ENCODE measurements around the gene ASS1. TPM values are rescaled to one million over a fixed set of nuclear protein-coding genes. Genes with fewer than 3 reads are reported as not detected.

Gene ASS1
- total RNA-seq, 1 donor from 2014 or later = 94.8 TPM

- Mint-ChIP-seq H3K4me1 (no peaks in the 10 kb centered on the region), H3K36me3 (no peaks in the 10 kb centered on the region), H3K4me3 (no peak overlapping the region), H3K27ac (no peak overlapping the region), H3K9me3 (no peaks in the 10 kb centered on the region), H3K27me3 (ENCODE audit: low read depth) (no peaks in the 10 kb centered on the region)
- TF ChIP-seq, protein P1, sequence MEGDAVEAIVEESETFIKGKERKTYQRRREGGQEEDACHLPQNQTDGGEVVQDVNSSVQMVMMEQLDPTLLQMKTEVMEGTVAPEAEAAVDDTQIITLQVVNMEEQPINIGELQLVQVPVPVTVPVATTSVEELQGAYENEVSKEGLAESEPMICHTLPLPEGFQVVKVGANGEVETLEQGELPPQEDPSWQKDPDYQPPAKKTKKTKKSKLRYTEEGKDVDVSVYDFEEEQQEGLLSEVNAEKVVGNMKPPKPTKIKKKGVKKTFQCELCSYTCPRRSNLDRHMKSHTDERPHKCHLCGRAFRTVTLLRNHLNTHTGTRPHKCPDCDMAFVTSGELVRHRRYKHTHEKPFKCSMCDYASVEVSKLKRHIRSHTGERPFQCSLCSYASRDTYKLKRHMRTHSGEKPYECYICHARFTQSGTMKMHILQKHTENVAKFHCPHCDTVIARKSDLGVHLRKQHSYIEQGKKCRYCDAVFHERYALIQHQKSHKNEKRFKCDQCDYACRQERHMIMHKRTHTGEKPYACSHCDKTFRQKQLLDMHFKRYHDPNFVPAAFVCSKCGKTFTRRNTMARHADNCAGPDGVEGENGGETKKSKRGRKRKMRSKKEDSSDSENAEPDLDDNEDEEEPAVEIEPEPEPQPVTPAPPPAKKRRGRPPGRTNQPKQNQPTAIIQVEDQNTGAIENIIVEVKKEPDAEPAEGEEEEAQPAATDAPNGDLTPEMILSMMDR (IDR thresholded peaks at IDR 0.05; ENCODE audit: unreplicated experiment) = no peak
- DNase-seq (ENCODE audit: low spot score in 2 of 2, unreplicated experiment in 2 of 2) = no peak
Observed at GRCh38 chr9:130407916-130408663, 36.7 kb upstream of the ASS1 start.

DNA sequence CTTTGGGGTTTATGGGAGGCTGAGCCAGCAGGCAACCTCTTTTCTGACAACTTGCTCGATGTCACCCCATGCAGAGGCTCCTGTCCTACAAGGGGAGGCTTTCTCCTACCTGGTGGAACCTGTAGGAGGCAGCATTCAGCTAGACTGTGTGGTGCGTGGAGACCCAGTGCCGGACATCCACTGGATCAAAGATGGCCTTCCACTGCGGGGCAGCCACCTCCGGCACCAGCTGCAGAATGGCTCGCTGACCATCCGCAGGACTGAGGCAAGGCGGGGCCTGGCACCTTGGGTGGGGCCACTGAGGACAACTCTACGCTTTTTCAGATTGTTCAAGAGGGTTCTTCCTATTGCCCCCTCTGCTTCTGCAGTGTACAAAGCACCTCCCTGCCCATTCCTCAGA, 36.1 kb upstream of the ASS1 start:
- no peaks in the 10 kb centered on the region for H3K4me1 Mint-ChIP-seq
- no peak for DNase-seq (ENCODE audit: low spot score in 2 of 2, unreplicated experiment in 2 of 2)
- no peaks in the 10 kb centered on the region for H3K9me3 Mint-ChIP-seq
- H3K36me3 Mint-ChIP-seq = no peaks in the 10 kb centered on the region
- no peaks in the 10 kb centered on the region for H3K27me3 Mint-ChIP-seq (ENCODE audit: low read depth)
- H3K4me3 Mint-ChIP-seq = no peak overlapping the region
- no peak overlapping the region for H3K27ac Mint-ChIP-seq
- TF ChIP-seq, protein P1 (IDR thresholded peaks at IDR 0.05; ENCODE audit: unreplicated experiment) = no peak

GRCh38 chr9:130409246-130409645, 35.5 kb upstream of the ASS1 start:
- DNase-seq (ENCODE audit: low spot score in 2 of 2, unreplicated experiment in 2 of 2) = no peak
- TF ChIP-seq, protein P1 (IDR thresholded peaks at IDR 0.05; ENCODE audit: unreplicated experiment) = no peak
- Mint-ChIP-seq H3K4me1 (no peaks in the 10 kb centered on the region), H3K27ac (no peak overlapping the region), H3K4me3 (no peak overlapping the region), H3K27me3 (ENCODE audit: low read depth) (no peaks in the 10 kb centered on the region), H3K36me3 (no peaks in the 10 kb centered on the region), H3K9me3 (no peaks in the 10 kb centered on the region)

DNA sequence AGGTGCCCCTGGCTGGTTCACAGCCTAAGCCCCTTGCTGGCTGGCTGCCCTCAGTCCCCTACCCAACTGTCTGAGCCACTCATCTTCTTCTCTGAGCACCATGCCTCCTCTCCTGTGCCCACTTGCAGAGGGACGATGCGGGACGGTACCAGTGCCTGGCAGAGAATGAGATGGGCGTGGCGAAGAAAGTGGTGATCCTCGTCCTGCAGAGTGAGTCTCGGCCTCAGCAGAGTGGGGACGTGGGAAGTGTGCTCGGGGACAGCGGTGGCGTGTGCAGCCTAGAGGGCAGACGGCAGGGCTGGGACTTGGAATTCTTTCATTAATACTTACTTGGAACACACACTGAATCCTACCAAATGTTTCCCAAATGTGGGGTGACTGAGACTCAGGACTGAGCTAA, 34.3 kb upstream of the ASS1 start:
- no peak for DNase-seq (ENCODE audit: low spot score in 2 of 2, unreplicated experiment in 2 of 2)
- TF ChIP-seq, protein P1 (IDR thresholded peaks at IDR 0.05; ENCODE audit: unreplicated experiment) = no peak
- H3K4me1 Mint-ChIP-seq = peaks cover 3% of the 10 kb centered on the region
- H3K36me3 Mint-ChIP-seq = no peaks in the 10 kb centered on the region
- no peaks in the 10 kb centered on the region for H3K27me3 Mint-ChIP-seq (ENCODE audit: low read depth)
- no peak overlapping the region for H3K4me3 Mint-ChIP-seq
- no peaks in the 10 kb centered on the region for H3K9me3 Mint-ChIP-seq
- H3K27ac Mint-ChIP-seq = no peak overlapping the region

DNA sequence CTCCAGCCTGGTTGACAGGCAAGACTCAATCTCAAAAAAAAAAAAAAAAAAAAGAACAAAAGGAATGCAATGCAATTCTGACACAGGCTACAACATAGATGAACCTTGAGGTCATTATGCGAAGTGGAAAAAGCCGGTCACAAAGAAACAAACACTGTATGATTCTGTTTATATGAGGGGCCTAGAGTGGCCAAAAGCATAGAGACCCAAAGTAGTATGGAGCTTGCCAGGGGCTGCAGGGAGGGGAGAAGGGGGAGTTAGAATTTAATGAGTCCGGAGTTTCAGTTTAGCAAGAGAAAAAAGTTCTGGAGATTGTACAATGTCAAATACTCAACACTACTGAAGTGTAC, 33.2 kb upstream of the ASS1 start:
- Mint-ChIP-seq H3K9me3 (no peaks in the 10 kb centered on the region), H3K4me1 (peaks cover 3% of the 10 kb centered on the region), H3K36me3 (no peaks in the 10 kb centered on the region), H3K4me3 (no peak overlapping the region), H3K27me3 (ENCODE audit: low read depth) (no peaks in the 10 kb centered on the region), H3K27ac (no peak overlapping the region)
- DNase-seq (ENCODE audit: low spot score in 2 of 2, unreplicated experiment in 2 of 2) = no peak
- TF ChIP-seq, protein P1 (IDR thresholded peaks at IDR 0.05; ENCODE audit: unreplicated experiment) = no peak
